Chondrocyte (in vitro differentiated cells): Measurements from ENCODE around the gene METTL16. TPM values are rescaled to one million over a fixed set of nuclear protein-coding genes. Genes with fewer than 3 reads are reported as not detected.

Experiments used
- DNase-seq: peaks from one replicate; pipeline ENCODE4 v3.0.0; 2021; ENCODE audit warnings: mixed read lengths, low spot score
- H3K27ac Mint-ChIP-seq: one replicate; pipeline ENCODE4 v1.8.0; 2021; ENCODE audit warnings: mild to moderate bottlenecking, moderate library complexity, mixed read lengths; ENCODE audit not compliant: unreplicated experiment
- H3K27me3 Mint-ChIP-seq: 2 replicates; pipeline ENCODE4 v1.8.0; 2021; ENCODE audit warnings: low read depth, mixed read lengths
- H3K36me3 Mint-ChIP-seq: 2 replicates; pipeline ENCODE4 v1.8.0; 2021; ENCODE audit warnings: low read depth, mixed read lengths
- H3K4me1 Mint-ChIP-seq: 2 replicates; pipeline ENCODE4 v1.8.0; 2021; ENCODE audit warnings: low read depth, mild to moderate bottlenecking, mixed read lengths
- H3K4me3 Mint-ChIP-seq: one replicate; pipeline ENCODE4 v1.8.0; 2021; ENCODE audit warnings: mild to moderate bottlenecking, moderate library complexity, mixed read lengths; ENCODE audit not compliant: unreplicated experiment
- H3K9me3 Mint-ChIP-seq: 2 replicates; pipeline ENCODE4 v1.8.0; 2021; ENCODE audit warnings: low read depth, mixed read lengths
- CTCF ChIP-seq: fragments of 200-600 bp; sonication (generic); IDR thresholded peaks from 2 replicates; pipeline ENCODE4 v1.5.0; 2021; ENCODE audit warnings: antibody characterized with exemption, mild to moderate bottlenecking, moderate library complexity
- total RNA-seq: library from RNA; stranded (reverse); gene quantifications from 3 replicates; pipeline ENCODE4 v1.2.1, GENCODE V29; 2021

Gene METTL16
- total RNA-seq, 1 donor from 2014 or later, result 21.2 TPM

DNA sequence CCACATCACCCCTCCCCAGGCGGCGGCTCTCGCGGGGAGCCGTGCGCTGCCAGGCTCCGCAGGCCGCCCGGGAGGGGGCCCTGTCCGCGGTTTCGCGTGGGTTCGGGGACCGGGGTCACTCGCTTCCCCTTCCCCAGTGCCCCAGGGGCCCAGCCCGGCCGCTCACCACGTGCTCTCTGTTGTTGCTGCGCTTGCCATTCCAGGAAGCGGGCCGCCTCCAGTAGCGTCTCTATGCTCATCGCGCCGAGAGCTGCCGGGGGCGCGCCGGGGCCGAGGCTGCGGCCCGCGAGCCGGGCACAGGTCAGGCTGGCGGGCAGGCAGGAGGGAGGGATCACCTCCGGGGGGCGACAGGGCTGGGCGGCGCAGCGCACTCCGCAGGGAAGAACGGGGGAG lies 111.2 kb downstream of the METTL16 start:
- peak; percentile 22 for TF ChIP-seq CTCF
- Mint-ChIP-seq H3K4me3 (peak overlapping the region; percentile 97), H3K36me3 (no peaks in the 10 kb centered on the region), H3K27ac (peak overlapping the region; percentile 100), H3K4me1 (peaks cover 60% of the 10 kb centered on the region), H3K27me3 (no peaks in the 10 kb centered on the region), H3K9me3 (no peaks in the 10 kb centered on the region)
- peak; percentile 95 for DNase-seq

DNA sequence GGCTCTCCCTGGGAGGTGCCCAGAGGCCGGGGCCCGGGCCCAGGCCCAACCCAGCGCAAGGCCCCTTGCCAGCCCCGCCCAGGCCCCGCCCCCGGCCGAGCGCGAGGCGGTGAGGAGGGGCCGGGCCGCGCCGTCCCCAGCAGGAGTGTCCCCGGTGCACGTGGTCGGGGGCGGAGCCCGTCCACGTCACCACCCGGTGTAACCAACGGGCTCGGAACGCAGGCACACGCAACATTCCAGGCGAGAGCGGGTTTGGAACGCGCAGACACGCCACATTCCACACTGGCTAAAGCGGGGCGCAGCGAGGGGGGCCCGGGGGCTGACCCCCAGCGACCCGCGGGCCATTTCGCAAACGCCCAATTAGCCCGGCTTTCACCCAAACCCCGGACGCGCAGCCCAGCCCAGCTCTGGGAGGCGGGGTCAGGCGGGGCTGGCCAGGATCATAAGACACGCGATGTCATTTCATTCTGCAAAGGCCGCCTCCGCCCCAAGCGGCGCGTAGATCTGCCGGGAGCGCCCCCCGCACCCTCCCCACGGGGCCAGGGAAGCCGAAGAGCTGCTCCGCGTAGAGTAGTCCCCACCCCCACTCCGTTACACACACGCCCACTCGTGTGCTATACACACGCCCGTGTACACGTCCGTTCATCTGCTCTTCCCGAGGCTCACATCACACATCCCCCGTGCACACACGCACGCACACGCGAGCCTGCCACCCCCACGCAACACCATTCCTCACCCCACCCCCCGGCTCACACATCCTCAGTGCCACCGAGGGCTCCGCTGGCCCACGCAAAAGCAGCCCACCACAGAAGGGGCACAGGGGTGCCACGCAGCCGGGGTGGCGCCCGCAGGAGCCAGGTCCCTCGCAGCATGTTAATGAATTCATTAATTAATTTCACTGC lies 111.9 kb downstream of the METTL16 start:
- Mint-ChIP-seq H3K36me3 (no peaks in the 10 kb centered on the region), H3K9me3 (no peaks in the 10 kb centered on the region), H3K4me1 (peaks cover 56% of the 10 kb centered on the region), H3K4me3 (peak overlapping the region; percentile 97), H3K27me3 (no peaks in the 10 kb centered on the region), H3K27ac (peak overlapping the region; percentile 100)
- DNase-seq, result peak; percentile 96
- no peak for TF ChIP-seq CTCF

GRCh38 chr17:2398655-2399571 lies 112.8 kb downstream of the METTL16 start:
- Mint-ChIP-seq H3K9me3 (no peaks in the 10 kb centered on the region), H3K36me3 (no peaks in the 10 kb centered on the region), H3K27ac (peak overlapping the region; percentile 100), H3K4me3 (peak overlapping the region; percentile 97), H3K4me1 (peaks cover 55% of the 10 kb centered on the region), H3K27me3 (no peaks in the 10 kb centered on the region)
- DNase-seq, result peak; percentile 91
- no peak for TF ChIP-seq CTCF

- peaks cover 55% of the 10 kb centered on the region for H3K4me1 Mint-ChIP-seq
- H3K27ac Mint-ChIP-seq, result peak overlapping the region; percentile 95
- H3K27me3 Mint-ChIP-seq, result no peaks in the 10 kb centered on the region
- no peak for TF ChIP-seq CTCF
- H3K36me3 Mint-ChIP-seq, result no peaks in the 10 kb centered on the region
- H3K9me3 Mint-ChIP-seq, result no peaks in the 10 kb centered on the region
- H3K4me3 Mint-ChIP-seq, result peak overlapping the region; percentile 97
- DNase-seq, result no peak
These were observed 113.5 kb downstream of the METTL16 start for GRCh38 chr17:2398182-2398581.
